A673 (cell line): ENCODE measurements around the gene CDC20B.

ENCODE experiments used
- CTCF ChIP-seq: fragments of 300-800, 200-600 bp; sonication (generic); conservative IDR thresholded peaks from 2 replicates; pipeline ENCODE4 v1.5.1; 2017; ENCODE audit warnings: low read depth, mild to moderate bottlenecking, antibody characterized with exemption, low read length, moderate library complexity, mixed read lengths
- EZH2 ChIP-seq: fragments of 200-600 bp; sonication (generic); IDR thresholded peaks from 2 replicates; pipeline ENCODE4 v1.6.1; 2017; ENCODE audit warnings: borderline replicate concordance, low read depth, mild to moderate bottlenecking, mixed read lengths, antibody characterized with exemption, low read length; ENCODE audit not compliant: poor library complexity, severe bottlenecking

- TF ChIP-seq CTCF, result no peak
- TF ChIP-seq EZH2, result no peak
Observed at GRCh38 chr5:55175781-55176175, 2.8 kb upstream of the CDC20B start.
